Stomach (tissue), 9 donors: ENCODE results near the gene HMG20A. TPM values are rescaled to one million over a fixed set of nuclear protein-coding genes. Genes with fewer than 3 reads are reported as not detected.

Experiments used
- DNase-seq, 2 donors: peaks; one replicate each; pipeline versions ENCODE4 v3.0.0 to v3.0.0-alpha.2; 2013 to 2019
- H3K27ac ChIP-seq, 5 donors: fragments of 200-600 bp in 4 of 5; sonication (generic) in 4 of 5; one replicate each; pipeline ENCODE4 v1.5.1; 2013 to 2019; ENCODE audit warnings: mild to moderate bottlenecking in 1 of 5, moderate library complexity in 1 of 5
- H3K27me3 ChIP-seq, 3 donors: fragments of 200-600 bp; sonication (generic); one replicate each; pipeline ENCODE4 v1.5.1; 2017 to 2019; ENCODE audit warnings: mixed run types in 1 of 3
- H3K36me3 ChIP-seq, 4 donors: fragments of 200-600 bp; sonication (generic); 1 replicate in 3 of 4; 2 replicates in 1 of 4; pipeline ENCODE4 v1.5.1; 2016 to 2019
- H3K4me1 ChIP-seq, 4 donors: fragments of 200-600 bp; sonication (generic); one replicate each; pipeline ENCODE4 v1.5.1; 2016 to 2019
- H3K4me3 ChIP-seq, 4 donors: fragments of 200-600 bp; sonication (generic) in 3 of 4; one replicate each; pipeline ENCODE4 v1.5.1; 2016 to 2019; ENCODE audit warnings: mild to moderate bottlenecking in 1 of 4
- H3K9me3 ChIP-seq, 4 donors: fragments of 200-600 bp; sonication (generic); one replicate each; pipeline ENCODE4 v1.5.1; 2016 to 2019
- CTCF ChIP-seq, 7 experiments: fragments of 450-650 bp in 4 of 7; fragments of 200-600 bp in 3 of 7; sonication (generic) in 3 of 7; IDR thresholded peaks; one replicate each; pipeline ENCODE4 v1.5.1; 2016 to 2019; ENCODE audit warnings: antibody characterized with exemption in 7 of 7, control low read depth in 2 of 7, mild to moderate bottlenecking in 1 of 7
- EP300 ChIP-seq: sonication (generic); formaldehyde crosslinking; IDR thresholded peaks from one replicate; pipeline ENCODE4 v1.6.1; 2017; ENCODE audit warnings: antibody characterized with exemption
- POLR2A ChIP-seq, 4 donors: fragments of 450-650 bp; IDR thresholded peaks; one replicate each; pipeline ENCODE4 v1.6.1; 2016; ENCODE audit warnings: antibody characterized with exemption in 4 of 4, control low read depth in 2 of 4, mild to moderate bottlenecking in 1 of 4, moderate library complexity in 1 of 4
- POLR2AphosphoS5 ChIP-seq, 3 donors: sonication (generic); formaldehyde crosslinking; IDR thresholded peaks; one replicate each; pipeline ENCODE4 v1.6.1; 2016; ENCODE audit warnings: antibody characterized with exemption in 3 of 3
- WGBS, 5 donors: extraction: QIAGEN DNeasy Blood & Tissue Kit in 3 of 5; methylation state at CpG; one replicate each; pipeline versions ENCODE4 v1.1.5 to v1.1.7; 2013 to 2018; 5-methylcytosine and 5-hydroxymethylcytosine counted together
- intact Hi-C: fragments of 100-400 bp; cut with DNase I; formaldehyde crosslinking; loops from one replicate; pipeline ENCODE4 v1.15.1; 2023; ENCODE audit warnings: low total_unique reads
- polyA plus RNA-seq, 3 donors: library from polyadenylated mRNA; stranded (reverse); fragments of 200-250 nt; gene quantifications; one replicate each; pipeline ENCODE4 v1.2.3, GENCODE V29; 2013
- total RNA-seq, 5 donors: library from RNA; depleted of rRNA; stranded (reverse); fragments of >200 nt; gene quantifications; one replicate each; pipeline versions ENCODE4 v1.1.0 to v1.2.3, GENCODE V29; 2014 to 2016
- donor health status: healthy with polysubstance abuse.
- donor health status: Bipolar disorder and iron deficiency.
- donor health status: healthy.

The HMG20A gene
- total and polyA plus RNA-seq, 8 donors, result 8.1 to 51.8 (median 22.6) TPM

DNA sequence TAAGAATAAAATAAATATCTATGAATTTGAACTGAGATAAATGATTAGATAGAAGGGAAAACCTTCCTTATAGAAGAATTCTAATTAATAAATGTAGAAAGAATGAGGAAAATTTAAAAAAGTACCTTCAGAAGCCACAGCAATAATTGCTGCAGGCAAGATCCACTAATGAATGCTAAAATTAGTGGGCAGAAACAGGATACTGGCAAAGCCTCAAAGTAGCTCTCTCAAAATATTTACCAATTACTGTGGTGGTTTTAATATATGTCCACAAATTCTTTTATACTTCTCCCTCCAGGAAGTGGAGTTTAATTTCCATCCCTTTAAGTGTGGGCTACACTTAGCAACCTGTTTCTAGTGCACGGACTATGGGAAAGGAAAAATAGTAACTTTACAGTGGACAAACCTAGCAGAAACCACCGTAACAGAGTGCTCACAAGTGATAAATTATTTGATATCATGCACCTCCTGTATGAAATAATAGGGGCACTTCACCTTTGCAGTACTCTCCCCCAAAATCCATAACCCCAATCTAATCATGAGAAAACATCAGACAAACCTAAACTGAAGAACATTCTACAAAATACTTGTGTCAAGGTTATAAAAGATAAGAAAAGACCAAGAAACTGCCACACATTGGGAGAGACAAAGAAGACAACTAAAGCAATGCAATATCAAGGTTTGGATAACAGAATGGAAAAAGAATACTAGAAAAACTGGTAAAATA lies 7.6 kb upstream of the HMG20A start:
- intact Hi-C loops, result no loop called here
- no peak overlapping the region for H3K4me3 ChIP-seq
- H3K27me3 ChIP-seq, result no peaks in the 10 kb centered on the region
- H3K27ac ChIP-seq, result no peak overlapping the region
- WGBS, 5 donors, result 35 to 48% (median 40%) methylated on average over 2 of the region's 2 CpGs
- no peak for TF ChIP-seq POLR2AphosphoS5 (IDR thresholded peaks at IDR 0.05)
- no peak for TF ChIP-seq EP300
- no peak for DNase-seq
- H3K4me1 ChIP-seq, result peaks cover 7 to 74% (median 36%) of the 10 kb centered on the region in 4 donors
- H3K36me3 ChIP-seq, result no peaks in the 10 kb centered on the region
- no peaks in the 10 kb centered on the region for H3K9me3 ChIP-seq

DNA sequence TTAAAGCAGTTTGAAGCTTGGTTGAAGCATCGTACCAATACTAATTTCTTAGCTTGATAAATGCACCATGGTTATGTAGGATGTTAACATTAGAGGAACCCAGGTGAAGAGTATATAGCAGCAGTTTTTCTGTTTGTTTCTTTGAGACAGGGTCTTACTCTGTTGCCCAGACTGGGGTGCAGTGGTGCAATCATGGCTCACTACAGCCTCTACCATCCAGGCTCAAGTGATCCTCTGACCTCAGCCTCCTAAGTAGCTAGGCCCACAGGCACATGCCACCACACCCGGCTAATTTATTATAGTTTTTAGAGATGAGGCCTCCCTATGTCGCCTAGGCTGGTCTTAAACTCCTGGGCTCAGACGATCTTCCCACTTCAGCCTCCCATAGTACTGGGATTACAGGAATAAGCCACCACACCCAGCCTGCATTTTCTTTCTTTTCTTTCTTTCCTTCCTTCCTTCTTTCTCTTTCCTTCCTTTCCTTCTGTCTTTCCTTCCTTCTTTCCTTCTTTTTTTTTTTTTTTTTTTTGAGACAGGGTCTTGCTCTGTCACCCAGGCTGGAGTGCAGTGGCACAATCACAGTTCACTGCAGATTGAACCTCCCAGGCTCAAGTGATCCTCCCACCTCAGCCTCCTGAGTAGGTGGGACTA lies 6.9 kb upstream of the HMG20A start:
- DNase-seq, result no peak
- TF ChIP-seq POLR2A (IDR thresholded peaks at IDR 0.05) (no peak), EP300 (no peak), POLR2AphosphoS5 (IDR thresholded peaks at IDR 0.05) (no peak), CTCF (IDR thresholded peaks at IDR 0.05) (no peak)
- Histone ChIP-seq H3K27me3 (no peaks in the 10 kb centered on the region), H3K36me3 (no peaks in the 10 kb centered on the region), H3K4me1 (peaks cover 7 to 81% (median 43%) of the 10 kb centered on the region in 4 donors), H3K9me3 (no peaks in the 10 kb centered on the region), H3K4me3 (no peak overlapping the region), H3K27ac (no peak overlapping the region)
- intact Hi-C loops, result no loop called here
- 90 to 99% (median 94%) methylated on average over 4 of the region's 4 CpGs for WGBS, 5 donors

DNA sequence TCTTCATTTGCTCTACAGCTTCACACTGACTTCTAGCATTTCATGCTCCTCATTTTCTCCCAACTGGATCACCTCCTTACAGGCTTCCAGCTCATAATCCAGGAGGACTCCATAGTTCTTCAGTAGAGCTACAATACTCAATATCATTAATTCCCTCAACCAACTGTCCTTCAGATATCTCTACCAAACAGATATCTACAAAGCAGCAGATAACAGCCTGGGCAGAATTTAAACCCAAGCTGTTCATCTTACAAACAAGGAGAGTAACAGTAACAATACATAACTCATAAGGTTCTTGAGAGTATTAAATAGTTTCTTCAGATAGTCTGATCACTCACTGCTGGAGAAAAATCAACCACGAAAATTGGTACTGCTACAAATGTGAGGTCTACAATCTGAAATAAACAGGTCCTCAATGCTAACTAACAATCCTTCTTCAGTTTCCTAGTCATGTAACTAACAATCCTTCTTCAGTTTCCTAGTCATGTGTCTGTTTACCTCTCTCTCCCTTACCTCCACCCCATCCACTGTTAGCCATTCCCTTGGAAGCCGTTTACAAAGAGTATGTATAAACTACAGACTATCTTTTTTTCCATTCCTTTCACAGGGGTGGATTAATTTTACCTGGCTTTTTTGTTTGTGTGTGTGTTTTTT lies 5.8 kb upstream of the HMG20A start:
- H3K9me3 ChIP-seq, result no peaks in the 10 kb centered on the region
- H3K4me1 ChIP-seq, result peaks cover 7 to 77% (median 43%) of the 10 kb centered on the region in 4 donors
- TF ChIP-seq POLR2AphosphoS5 (IDR thresholded peaks at IDR 0.05) (no peak), CTCF (IDR thresholded peaks at IDR 0.05) (no peak), EP300 (no peak), POLR2A (IDR thresholded peaks at IDR 0.05) (no peak)
- no peak overlapping the region for H3K27ac ChIP-seq
- intact Hi-C loops, result no loop called here
- no peak for DNase-seq
- H3K4me3 ChIP-seq, result no peak overlapping the region
- 78 to 89% (median 86%) methylated on average over 2 of the region's 2 CpGs for WGBS, 5 donors
- H3K36me3 ChIP-seq, result no peaks in the 10 kb centered on the region
- no peaks in the 10 kb centered on the region for H3K27me3 ChIP-seq

DNA sequence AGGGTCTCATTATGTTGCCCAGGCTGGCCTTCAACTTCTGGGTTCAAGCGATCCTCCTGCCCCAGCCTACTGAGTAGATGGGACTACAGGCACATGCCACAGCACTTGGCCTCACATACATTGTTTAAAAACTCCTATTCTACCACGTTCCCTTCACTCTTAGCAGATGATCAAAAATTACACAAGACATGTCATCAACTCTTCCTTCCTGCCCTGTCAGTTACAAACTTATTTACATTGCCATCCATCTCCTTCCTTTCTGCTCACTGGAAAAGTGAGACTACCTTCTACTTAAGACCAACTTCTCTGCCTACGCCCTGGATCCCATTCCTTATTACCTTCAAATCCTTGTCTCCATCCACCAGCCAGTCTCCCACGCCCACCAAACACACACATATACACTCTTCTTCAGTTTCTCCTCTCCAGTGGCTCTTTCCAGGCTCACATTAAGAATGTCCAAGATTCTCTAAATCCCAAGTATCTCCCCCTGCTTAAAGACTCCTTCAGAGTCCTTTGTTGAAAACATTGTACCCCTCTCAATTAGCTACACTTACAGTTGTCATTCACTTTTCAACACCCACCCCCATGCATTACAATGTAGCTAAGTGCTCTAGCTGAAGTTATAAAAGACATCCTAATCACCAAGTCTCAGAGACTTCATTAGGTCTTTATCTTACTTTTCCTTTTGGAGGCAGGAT lies 5.1 kb upstream of the HMG20A start:
- TF ChIP-seq EP300, result no peak
- no peak for TF ChIP-seq CTCF (IDR thresholded peaks at IDR 0.05)
- no peak for TF ChIP-seq POLR2AphosphoS5 (IDR thresholded peaks at IDR 0.05)
- TF ChIP-seq POLR2A (IDR thresholded peaks at IDR 0.05), result no peak
- Histone ChIP-seq H3K36me3 (no peaks in the 10 kb centered on the region), H3K9me3 (no peaks in the 10 kb centered on the region), H3K27me3 (no peaks in the 10 kb centered on the region), H3K4me1 (peaks cover 7 to 70% (median 39%) of the 10 kb centered on the region in 4 donors), H3K27ac (no peak overlapping the region), H3K4me3 (no peak overlapping the region)
- 85 to 89% (median 87%) methylated on average over 4 of the region's 4 CpGs for WGBS, 5 donors
- no peak for DNase-seq
- intact Hi-C loops, result no loop called here
